SU-DHL-6 (cell line): ENCODE results near the gene RRAD.

Source experiments
- CTCF ChIP-seq: fragments of 200-600 bp; sonication (generic); IDR thresholded peaks from one replicate; pipeline ENCODE4 v1.5.1; 2017; ENCODE audit warnings: antibody characterized with exemption, mild to moderate bottlenecking, low read length, moderate library complexity; ENCODE audit not compliant: insufficient read depth, poor library complexity, severe bottlenecking
- EZH2phosphoT487 ChIP-seq: fragments of 200-600 bp; sonication (generic), shearing (Covaris generic); conservative IDR thresholded peaks from 2 replicates; pipeline ENCODE4 v1.6.1; 2018; ENCODE audit warnings: mild to moderate bottlenecking, antibody characterized with exemption, low read length, moderate library complexity, mixed read lengths

- no peak for TF ChIP-seq CTCF
- TF ChIP-seq EZH2phosphoT487, result no peak
Observed at GRCh38 chr16:66882702-66883101, 42.6 kb downstream of the RRAD start.
